HFF-Myc (cell line): ENCODE data around the gene CBLL1.

ENCODE experiments used
- DNase-seq: peaks from one replicate; pipeline ENCODE4 v3.0.0-alpha.2; 2011; ENCODE audit warnings: low read depth; ENCODE audit errors: extremely low read depth
- H3K4me3 ChIP-seq: replicated peaks from 2 replicates; pipeline ENCODE4 v1.5.1; 2011; ENCODE audit warnings: low read depth, mild to moderate bottlenecking, control low read depth, low read length
- CTCF ChIP-seq: IDR thresholded peaks from 2 replicates; pipeline ENCODE4 v1.5.1; 2012; ENCODE audit warnings: mild to moderate bottlenecking, low read depth, low read length, control low read depth; ENCODE audit errors: missing control alignments

Gene CBLL1

GRCh38 chr7:107703219-107703618, 40.7 kb upstream of the CBLL1 start:
- no peak overlapping the region for H3K4me3 ChIP-seq
- TF ChIP-seq CTCF = no peak
- no peak for DNase-seq

DNA sequence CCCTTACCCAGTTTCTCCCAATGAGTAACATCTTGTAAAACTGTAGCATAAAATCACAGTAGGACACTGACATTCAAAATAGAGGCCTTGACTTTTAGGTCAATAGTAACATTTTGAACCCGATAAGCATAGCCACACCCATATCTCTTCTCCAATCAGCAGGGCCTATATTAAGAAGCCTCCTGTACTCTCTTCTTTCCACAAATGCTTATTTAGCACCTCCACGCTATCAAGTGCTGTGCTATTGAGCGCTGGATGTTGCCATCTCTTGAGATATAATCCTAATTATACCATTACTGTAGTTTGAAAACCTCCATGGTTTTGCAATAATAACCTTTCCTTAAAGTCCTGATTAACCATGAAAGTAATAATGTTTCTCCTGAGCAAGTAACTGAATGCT, 40.1 kb upstream of the CBLL1 start:
- TF ChIP-seq CTCF = no peak
- H3K4me3 ChIP-seq = no peak overlapping the region
- no peak for DNase-seq

DNA sequence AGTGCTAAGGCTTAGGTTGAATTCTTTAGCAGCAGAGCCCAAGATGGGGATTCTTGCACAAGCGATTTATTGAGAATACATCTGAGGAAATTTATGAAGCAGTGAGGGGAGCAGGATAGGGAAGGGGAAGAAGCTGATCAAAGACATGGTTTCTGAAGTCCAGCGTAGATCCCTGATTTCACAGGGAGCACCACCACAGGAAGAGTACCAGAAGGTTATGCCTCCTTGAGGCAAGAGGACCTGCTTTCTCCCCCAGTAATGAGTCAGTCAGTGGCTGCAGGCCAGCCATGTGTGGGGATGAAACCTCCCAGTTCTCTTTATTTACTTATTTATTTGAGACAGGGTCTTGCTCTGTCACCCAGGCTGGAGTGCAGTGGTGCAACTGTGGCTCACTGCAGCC, 35.0 kb upstream of the CBLL1 start:
- H3K4me3 ChIP-seq = no peak overlapping the region
- DNase-seq = no peak
- TF ChIP-seq CTCF = no peak

- H3K4me3 ChIP-seq = no peak overlapping the region
- TF ChIP-seq CTCF = no peak
- DNase-seq = no peak
Measured at GRCh38 chr7:107711301-107711700, 32.6 kb upstream of the CBLL1 start.

DNA sequence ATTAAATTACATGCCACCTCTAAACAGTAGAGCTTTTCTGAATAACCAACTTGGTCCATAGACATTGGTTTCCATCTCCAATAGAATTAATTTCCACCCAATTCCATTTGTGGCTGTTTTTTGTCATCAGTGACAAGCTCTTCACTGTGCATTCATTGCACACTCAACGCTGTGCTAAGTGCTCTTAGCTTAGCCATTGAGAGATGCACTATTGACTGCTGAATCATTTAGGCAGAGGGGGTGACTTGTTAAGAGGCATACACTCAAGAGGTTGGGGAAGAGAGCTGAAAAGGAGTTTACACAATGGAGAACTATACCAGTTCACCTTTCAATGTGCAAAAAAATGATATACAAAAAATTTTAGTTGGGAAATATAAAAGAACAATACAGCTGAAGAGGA, 31.9 kb upstream of the CBLL1 start:
- H3K4me3 ChIP-seq = no peak overlapping the region
- no peak for DNase-seq
- no peak for TF ChIP-seq CTCF

DNA sequence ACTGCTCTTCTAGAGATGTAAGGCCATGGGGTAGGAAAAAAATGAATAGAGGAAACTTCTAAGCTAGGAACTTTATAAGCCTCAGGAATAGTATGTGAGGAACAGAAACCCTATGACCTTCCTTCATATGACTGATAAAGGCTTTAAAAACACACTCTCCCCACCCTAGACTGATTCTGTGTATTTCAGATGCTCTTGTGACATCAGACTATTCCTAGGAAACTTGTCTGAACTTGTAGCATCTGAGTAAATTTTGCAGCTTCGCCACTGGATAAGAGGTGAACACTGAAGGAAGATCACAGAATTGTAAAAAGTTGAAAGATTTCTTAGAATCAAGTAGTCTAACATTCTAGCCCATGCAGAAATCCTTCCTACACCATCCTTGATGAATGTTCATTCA, 31.0 kb upstream of the CBLL1 start:
- H3K4me3 ChIP-seq = no peak overlapping the region
- TF ChIP-seq CTCF = no peak
- DNase-seq = no peak

GRCh38 chr7:107715531-107715930, 28.4 kb upstream of the CBLL1 start:
- DNase-seq = no peak
- TF ChIP-seq CTCF = no peak
- no peak overlapping the region for H3K4me3 ChIP-seq
